Frontal cortex (tissue), 4 donors: ENCODE measurements around the gene DIO1. TPM values are rescaled to one million over a fixed set of nuclear protein-coding genes. Genes with fewer than 3 reads are reported as not detected.
"Not testable (repeated sequence)": the region's sequence is repeated elsewhere in the genome, so short reads cannot be mapped to it uniquely, and the experiment has no call there.

Experiments
- DNase-seq, 2 donors: peaks; one replicate each; pipeline ENCODE4 v3.0.0; 2012; ENCODE audit warnings: low spot score in 2 of 2
- FAIRE-seq: peaks from 2 replicates; lab custom pipeline; 2012; peaks lifted over from hg19 to GRCh38; lab: Jason Lieb, UNC
- total RNA-seq: library from RNA; depleted of rRNA; stranded (reverse); fragments of >200 nt; gene quantifications from one replicate; pipeline ENCODE4 v1.2.3, GENCODE V29; 2014
- donor health status: control.
- donor health status: control.
- donor health status: control.

Gene DIO1
- not detected for total RNA-seq

- DNase-seq = no peak
- FAIRE-seq = no peak
Measured at GRCh38 chr1:53893999-53894636, at the start of gene DIO1. Gene DIO1, plus strand, starts transcription at chr1:53894187. Its CDS starts 24 bp downstream, at chr1:53894211.

GRCh38 chr1:53847980-53848379, 46.0 kb upstream of the DIO1 start:
- FAIRE-seq = no peak
- DNase-seq = no peak

GRCh38 chr1:53850082-53850673, 43.8 kb upstream of the DIO1 start:
- DNase-seq = no peak

DNA sequence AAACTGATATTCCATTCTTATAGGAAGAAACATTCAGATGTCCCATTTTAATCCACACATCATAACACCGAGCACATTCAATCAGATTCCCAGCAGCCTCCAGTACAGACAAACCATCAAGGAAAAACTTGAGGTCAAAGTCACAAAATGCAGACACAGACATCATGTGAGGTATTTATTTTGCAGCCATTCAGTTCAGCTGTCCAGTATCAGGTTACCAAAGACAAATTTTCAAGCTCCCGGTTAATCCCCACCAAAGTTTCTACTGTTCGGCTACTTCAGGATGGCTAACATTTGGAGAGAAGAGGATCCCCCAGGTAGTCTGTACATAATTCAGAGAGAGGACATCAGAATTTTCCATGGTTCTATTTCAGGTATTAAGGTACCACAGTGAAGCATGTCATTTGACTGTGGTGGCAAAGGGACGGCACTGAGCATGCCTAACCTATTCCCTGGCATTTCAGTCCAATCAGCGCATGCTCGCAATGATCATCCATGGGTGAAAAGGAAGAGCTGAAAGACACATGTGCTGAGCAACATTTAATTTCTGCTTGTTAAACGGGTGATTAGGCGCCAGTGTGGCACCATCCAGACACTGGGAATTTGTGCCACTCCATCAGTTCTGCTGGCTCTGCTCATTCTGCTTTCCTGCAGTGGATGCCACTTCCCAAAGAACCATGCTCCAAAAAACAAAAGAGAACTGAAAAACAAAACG, 42.3 kb upstream of the DIO1 start:
- DNase-seq (no peak), FAIRE-seq (no peak)

More at GRCh38 chr1:53850082-53850673, 43.8 kb upstream of the DIO1 start:
- FAIRE-seq = no peak

DNA sequence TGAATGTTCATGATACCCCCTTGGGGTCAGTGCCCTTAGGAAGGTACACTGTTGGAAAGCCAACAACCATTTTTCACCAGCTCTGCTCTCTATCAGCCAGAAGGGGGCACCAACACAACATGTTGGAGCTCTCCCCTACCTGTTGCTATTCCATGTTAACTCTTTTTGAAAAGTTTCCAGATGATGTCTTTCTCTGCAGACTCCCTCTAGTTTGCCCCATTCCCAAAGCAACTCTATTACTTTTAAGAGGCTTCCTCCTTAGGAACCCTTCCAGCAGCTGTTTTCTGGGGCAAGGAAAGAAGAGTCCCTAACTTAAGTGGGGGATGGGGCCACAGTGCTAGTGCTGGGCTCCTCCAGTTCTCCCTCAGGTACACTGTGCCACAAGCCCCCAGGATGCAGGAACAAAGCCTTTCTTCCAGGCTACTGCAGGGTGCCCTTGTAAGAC, 33.0 kb upstream of the DIO1 start:
- DNase-seq (peak in 1 of 2 donors; percentile 48), FAIRE-seq (no peak)

- DNase-seq (no peak), FAIRE-seq (no peak)
Measured at GRCh38 chr1:53862507-53862906, 31.5 kb upstream of the DIO1 start.

GRCh38 chr1:53868565-53868964, 25.4 kb upstream of the DIO1 start:
- no peak for FAIRE-seq
- DNase-seq = no peak

- DNase-seq (no peak), FAIRE-seq (no peak)
Measured at GRCh38 chr1:53869454-53870117, 24.4 kb upstream of the DIO1 start.

GRCh38 chr1:53871221-53871620, 22.8 kb upstream of the DIO1 start:
- no peak for FAIRE-seq
- no peak for DNase-seq

- no peak for FAIRE-seq
- no peak for DNase-seq
Measured at GRCh38 chr1:53871773-53872484, 22.1 kb upstream of the DIO1 start.

DNA sequence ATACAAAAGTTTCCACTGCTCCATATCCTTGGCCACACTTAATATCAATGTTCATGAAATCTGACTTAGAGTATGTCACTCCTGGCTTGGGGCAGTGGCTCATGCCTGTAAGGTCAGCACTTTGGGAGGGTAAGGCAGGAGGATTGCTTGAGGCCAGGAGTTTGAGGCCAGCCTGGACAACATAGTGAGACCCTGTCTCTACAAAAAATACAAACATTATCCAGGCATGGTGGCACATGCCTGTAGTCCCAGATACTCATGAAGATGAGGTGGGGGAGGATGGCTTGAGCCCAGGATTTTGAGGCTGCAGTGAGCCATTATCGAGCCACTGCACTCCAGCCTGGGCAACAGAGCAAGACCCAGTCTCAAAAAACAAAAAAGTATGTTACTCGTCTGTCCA, 18.8 kb upstream of the DIO1 start:
- not testable (repeated sequence) for FAIRE-seq, DNase-seq

DNA sequence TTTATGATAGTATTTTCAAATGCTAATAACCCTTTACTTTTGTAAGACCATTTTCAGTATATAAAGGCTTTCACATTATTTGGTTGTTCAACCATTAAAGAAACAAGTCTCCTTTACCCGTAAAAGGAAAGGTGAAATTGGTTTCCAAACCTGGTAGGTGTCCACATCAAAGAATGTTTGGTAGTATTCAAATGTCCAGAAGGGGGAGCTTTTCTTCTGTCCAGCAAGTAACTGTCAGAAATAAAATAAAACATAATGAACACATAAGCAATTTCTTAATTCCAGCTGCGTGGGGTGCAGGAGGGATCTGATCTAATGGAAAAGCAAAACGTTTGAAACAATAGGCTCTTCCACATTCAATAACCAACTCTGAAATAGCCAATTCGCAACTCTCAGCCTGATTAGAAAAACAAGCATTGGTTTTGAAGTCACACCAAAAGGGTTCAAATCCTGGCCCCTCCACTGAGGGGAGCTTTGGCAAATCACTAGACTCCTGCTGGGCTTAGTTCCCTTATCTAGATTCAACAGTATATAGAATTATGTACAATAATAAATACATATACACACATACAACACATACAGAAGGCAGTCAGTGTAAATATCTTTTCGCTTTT, 15.4 kb upstream of the DIO1 start:
- DNase-seq (no peak), FAIRE-seq (no peak)

- FAIRE-seq, DNase-seq: not testable (repeated sequence)
Measured at GRCh38 chr1:53881853-53882252, 12.1 kb upstream of the DIO1 start.

GRCh38 chr1:53883600-53883999, 10.4 kb upstream of the DIO1 start:
- not testable (repeated sequence) for DNase-seq, FAIRE-seq

GRCh38 chr1:53888681-53889080, 5.3 kb upstream of the DIO1 start:
- DNase-seq (no peak), FAIRE-seq (no peak)

DNA sequence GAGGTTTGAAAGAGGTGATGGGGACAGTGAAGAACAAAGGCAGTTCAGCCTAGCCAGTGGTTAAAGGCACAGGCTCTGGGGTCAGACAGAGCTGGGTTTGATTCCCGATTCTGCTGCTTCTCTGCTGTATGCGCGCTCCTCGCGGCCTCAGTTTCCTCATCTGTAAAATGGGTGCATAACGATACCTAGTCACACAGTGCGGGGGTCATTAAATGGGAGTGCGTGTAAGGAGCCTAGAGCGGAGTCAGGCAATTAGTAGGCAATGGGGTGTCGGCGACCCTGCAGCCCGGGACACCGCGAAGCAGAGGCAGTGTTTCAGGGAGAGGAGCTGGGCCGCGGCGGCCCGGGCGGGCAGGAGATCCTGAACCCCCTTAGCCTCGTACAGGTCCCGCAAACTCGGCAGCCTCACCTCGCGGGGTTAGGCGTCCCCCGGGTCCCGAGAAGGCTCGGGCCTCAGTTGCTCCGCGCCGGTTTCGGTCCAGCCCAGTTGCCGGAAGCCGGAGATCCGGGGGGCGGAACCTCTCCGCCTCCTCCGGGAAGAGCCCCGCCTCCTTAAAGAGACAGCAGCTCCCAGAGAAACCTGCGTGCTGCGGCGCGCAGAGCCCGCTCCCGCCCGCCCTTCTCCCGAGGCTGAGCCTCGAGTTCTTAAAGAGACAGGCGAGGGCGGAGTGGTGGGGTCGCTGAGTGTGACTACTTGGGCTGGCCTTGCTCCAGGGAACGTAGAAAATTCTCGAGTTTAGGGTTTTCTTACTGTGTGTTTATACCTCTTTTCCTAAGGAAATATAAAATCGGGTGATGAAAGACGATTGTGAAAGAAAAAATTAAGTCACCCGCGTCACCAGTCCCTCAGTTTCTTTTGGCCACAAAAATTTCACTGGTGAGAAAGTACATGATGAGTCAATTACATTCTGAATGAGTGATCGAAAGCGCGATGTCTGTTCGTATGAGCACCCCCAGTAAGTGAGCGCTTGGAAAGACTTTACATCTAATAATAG, 4.4 kb upstream of the DIO1 start, which contains the start of gene YIPF1:
Gene YIPF1 (minus strand): TSS at position 494 of the 995 bp plus-strand sequence. CDS start 860 bp downstream, outside the sequence.
- FAIRE-seq = no peak
- DNase-seq = peak; percentile 74 to 92

GRCh38 chr1:53890522-53890941, 3.5 kb upstream of the DIO1 start:
- DNase-seq = no peak
- FAIRE-seq = no peak

DNA sequence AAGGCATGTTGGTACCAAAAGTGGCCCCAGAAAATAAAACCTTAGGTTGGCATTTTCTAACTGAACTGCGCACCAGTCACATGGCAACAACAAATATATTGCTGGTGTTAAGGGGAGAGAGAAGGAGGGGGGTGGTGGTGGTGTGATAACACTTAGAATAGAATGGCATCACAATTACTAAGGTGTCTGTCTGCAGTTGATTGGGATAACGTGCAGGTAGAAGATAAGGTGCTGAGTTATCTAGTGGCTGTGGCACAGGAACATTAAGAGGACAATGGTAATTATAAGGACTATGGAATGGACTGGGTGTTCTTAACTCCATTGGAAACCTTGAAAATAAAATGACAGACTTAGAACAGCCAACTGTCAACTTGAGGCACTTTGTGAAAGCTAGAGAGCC, 3.0 kb upstream of the DIO1 start:
- DNase-seq (no peak), FAIRE-seq (no peak)
